ENCODE data around the gene P2RY13. TPM values are rescaled to one million over a fixed set of nuclear protein-coding genes. Genes with fewer than 3 reads are reported as not detected.

The P2RY13 gene
- total RNA-seq, 1 experiment from 2014 or later, result not detected

- H3K4me1 Mint-ChIP-seq, result peaks cover 4 to 5% of the 10 kb centered on the region in 2 experiments
- no peaks in the 10 kb centered on the region for H3K27me3 ChIP-seq (ENCODE audit: insufficient read depth, low read length)
- H3K14ac ChIP-seq (ENCODE audit: insufficient read depth, low read length), result no peak overlapping the region
- H4K5ac ChIP-seq (ENCODE audit: insufficient read length, low read depth, low read length), result no peak overlapping the region
- H3K4me2 ChIP-seq (ENCODE audit: insufficient read depth, insufficient read length, low read length), result no peak overlapping the region
- no peak overlapping the region for H3K9ac ChIP-seq (ENCODE audit: extremely low read depth, insufficient read length, low read length)
- no peak for DNase-seq
- no peak overlapping the region for H3K23ac ChIP-seq (ENCODE audit: insufficient read length, low read depth, low read length)
- no peaks in the 10 kb centered on the region for H3K4me1 ChIP-seq (ENCODE audit: insufficient read depth, low read length)
- H2BK12ac ChIP-seq (ENCODE audit: insufficient read length, low read depth, low read length), result no peak overlapping the region
- no peak overlapping the region for H3K18ac ChIP-seq (ENCODE audit: insufficient read length, low read depth, low read length)
- no peaks in the 10 kb centered on the region for H3K79me2 ChIP-seq (ENCODE audit: insufficient read depth, low read length)
- H3K36me3 Mint-ChIP-seq (ENCODE audit: insufficient read depth in 1 of 3, low read depth in 3 of 3), result no peaks in the 10 kb centered on the region
- H3K56ac ChIP-seq (ENCODE audit: insufficient read length, low read depth, low read length), result no peak overlapping the region
- no peaks in the 10 kb centered on the region for H3K9me3 Mint-ChIP-seq
- H2AFZ ChIP-seq (ENCODE audit: low read length), result no peak overlapping the region
- no peak overlapping the region for H4K8ac ChIP-seq (replicated peaks; ENCODE audit: insufficient read length, low read depth, low read length)
- H3K27ac ChIP-seq (ENCODE audit: insufficient read length, low read depth, low read length), result no peak overlapping the region
- no peaks in the 10 kb centered on the region for H4K20me1 ChIP-seq (ENCODE audit: control insufficient read depth, insufficient read depth, insufficient read length)
- no peak overlapping the region for H3K27ac Mint-ChIP-seq
- no peaks in the 10 kb centered on the region for H3K23me2 ChIP-seq (ENCODE audit: insufficient read length, low read depth, low read length, poor library complexity, severe bottlenecking)
- no peak overlapping the region for H2BK5ac ChIP-seq (ENCODE audit: insufficient read length, low read length)
- H2BK120ac ChIP-seq (ENCODE audit: low read depth, low read length, poor library complexity, severe bottlenecking), result no peak overlapping the region
- H4K91ac ChIP-seq (ENCODE audit: insufficient read length, low read depth, low read length), result no peak overlapping the region
- no peak overlapping the region for H3K4me3 Mint-ChIP-seq
- H3K27me3 Mint-ChIP-seq (ENCODE audit: low read depth), result no peaks in the 10 kb centered on the region
- no peaks in the 10 kb centered on the region for H3K9me3 ChIP-seq (ENCODE audit: control insufficient read depth, low read depth, low read length)
- WGBS (ENCODE audit: extremely low coverage, insufficient read length, low lambda C conversion rate), result no CpG with 5 or more reads among the region's 3 CpGs
- H3K79me1 ChIP-seq (ENCODE audit: insufficient read depth, low read depth, low read length, poor library complexity, severe bottlenecking), result no peaks in the 10 kb centered on the region
- no peak overlapping the region for H2BK20ac ChIP-seq (ENCODE audit: low read depth, low read length, poor library complexity, severe bottlenecking)
- H2AK5ac ChIP-seq (ENCODE audit: insufficient read length, low read length), result no peak overlapping the region
- no peak overlapping the region for H3T11ph ChIP-seq (ENCODE audit: low read length)
- TF ChIP-seq CTCF (conservative IDR thresholded peaks at IDR 0.05), result peak; percentile 56; the same call in 2 of the 3 replicates
- H2BK15ac ChIP-seq (ENCODE audit: low read depth, low read length), result no peak overlapping the region
- no peak overlapping the region for H3K4ac ChIP-seq (ENCODE audit: low read depth, low read length)
Observed at GRCh38 chr3:151290673-151291072, 38.7 kb downstream of the P2RY13 start.
